B cell (primary cell): Measurements from ENCODE around the gene ATAD5. TPM values are rescaled to one million over a fixed set of nuclear protein-coding genes. Genes with fewer than 3 reads are reported as not detected.

Experiments
- ATAC-seq: fragments of 200-7000 bp; cut with Tn5 transposase; one replicate; pipeline ENCODE4 v1.10.0; 2021; ENCODE audit warnings: low read depth, mild to moderate bottlenecking, moderate number of reproducible peaks, moderate library complexity
- CTCF ChIA-PET: fragments of 350-600 bp; sonication (Branson Sonifier 250); formaldehyde crosslinking; loops from one replicate; lab custom pipeline; 2021; ENCODE audit warnings: antibody characterized with exemption, inconsistent platforms; lab: Charles Lee
- POLR2A ChIA-PET: fragments of 350-600 bp; sonication (Branson Sonifier 250); formaldehyde crosslinking; loops from one replicate; lab custom pipeline; 2021; ENCODE audit warnings: antibody characterized with exemption; lab: Charles Lee
- DNase-seq: peaks from one replicate; pipeline ENCODE4 v3.0.0; 2013
- H2AFZ ChIP-seq: 2 replicates; pipeline ENCODE4 v1.6.1; 2012; ENCODE audit warnings: mild to moderate bottlenecking, low read depth, low read length; ENCODE audit not compliant: insufficient read depth, poor library complexity, severe bottlenecking
- H3K27ac ChIP-seq, 2 donors: 1 replicate in 1 of 2; 2 replicates in 1 of 2; pipeline ENCODE4 v1.5.1; 2012 to 2013; ENCODE audit warnings: low read length in 2 of 2, mild to moderate bottlenecking in 2 of 2, moderate library complexity in 1 of 2
- H3K27me3 ChIP-seq, 4 experiments: fragments of 200-600 bp in 1 of 4; sonication (generic) in 1 of 4; replicated peaks in 1 of 4; 1 replicate in 2 of 4; 2 replicates in 2 of 4; pipeline versions ENCODE4 v1.6.1 to v1.7.0; 2013 to 2016; ENCODE audit warnings: low read length in 3 of 4, mild to moderate bottlenecking in 2 of 4, mixed read lengths in 1 of 4, moderate library complexity in 1 of 4; ENCODE audit not compliant: insufficient read depth in 4 of 4, control insufficient read depth in 3 of 4; ENCODE audit errors: control extremely low read depth in 1 of 4
- H3K36me3 ChIP-seq, 2 experiments: replicated peaks in 1 of 2; 1 replicate in 1 of 2; 2 replicates in 1 of 2; pipeline versions ENCODE4 v1.6.1 to v1.7.1; 2013; ENCODE audit warnings: low read length in 1 of 2; ENCODE audit not compliant: insufficient read depth in 2 of 2, control insufficient read depth in 1 of 2; ENCODE audit errors: control extremely low read depth in 1 of 2, extremely low read depth in 1 of 2
- H3K4me1 ChIP-seq, 2 donors: fragments of 200-600 bp in 1 of 2; sonication (generic) in 1 of 2; 1 replicate in 1 of 2; 2 replicates in 1 of 2; pipeline versions ENCODE4 v1.5.1 to v1.6.1; 2013 to 2017; ENCODE audit warnings: low read length in 2 of 2; ENCODE audit not compliant: control insufficient read depth in 2 of 2, insufficient read depth in 2 of 2
- H3K4me2 ChIP-seq: replicated peaks from 2 replicates; pipeline ENCODE3; 2012; ENCODE audit warnings: mild to moderate bottlenecking, low read depth, low read length; ENCODE audit not compliant: poor library complexity, severe bottlenecking
- H3K4me3 ChIP-seq, 5 experiments: fragments of 200-600 bp in 1 of 5; sonication (generic) in 1 of 5; 1 replicate in 3 of 5; 2 replicates in 2 of 5; pipeline versions ENCODE4 v1.5.1 to v1.7.0; 2011 to 2016; ENCODE audit warnings: low read length in 4 of 5, mild to moderate bottlenecking in 4 of 5, low read depth in 2 of 5, control low read depth in 1 of 5, moderate library complexity in 1 of 5; ENCODE audit not compliant: insufficient read depth in 1 of 5; ENCODE audit errors: control extremely low read depth in 1 of 5, extremely low read depth in 1 of 5
- H3K79me2 ChIP-seq: fragments of 200-600 bp; sonication (generic); one replicate; pipeline ENCODE4 v1.6.0; 2016; ENCODE audit warnings: low read length; ENCODE audit not compliant: control insufficient read depth, insufficient read depth
- H3K9ac ChIP-seq: fragments of 200-600 bp; sonication (generic); 2 replicates; pipeline ENCODE4 v1.6.1; 2017; ENCODE audit warnings: mild to moderate bottlenecking, low read length, moderate library complexity
- H3K9me3 ChIP-seq, 3 donors: one replicate each; pipeline versions ENCODE4 v1.6.1 to v1.7.1; 2013; ENCODE audit warnings: low read length in 2 of 3; ENCODE audit not compliant: control insufficient read depth in 2 of 3, insufficient read depth in 1 of 3; ENCODE audit errors: control extremely low read depth in 1 of 3
- H4K20me1 ChIP-seq: 2 replicates; pipeline ENCODE4 v1.6.0; 2012; ENCODE audit warnings: mild to moderate bottlenecking, low read length; ENCODE audit not compliant: insufficient read depth, control insufficient read depth, poor library complexity, severe bottlenecking
- H3K27ac Mint-ChIP-seq: one replicate; pipeline ENCODE4 v1.8.0; 2021; ENCODE audit warnings: mixed read lengths
- H3K27me3 Mint-ChIP-seq: one replicate; pipeline ENCODE4 v1.8.0; 2021; ENCODE audit warnings: mixed read lengths
- H3K4me1 Mint-ChIP-seq: one replicate; pipeline ENCODE4 v1.8.0; 2021; ENCODE audit warnings: mixed read lengths
- H3K4me3 Mint-ChIP-seq: one replicate; pipeline ENCODE4 v1.8.0; 2021; ENCODE audit warnings: mixed read lengths
- H3K9me3 Mint-ChIP-seq: one replicate; pipeline ENCODE4 v1.8.0; 2022; ENCODE audit warnings: mixed read lengths; ENCODE audit not compliant: insufficient read depth
- CTCF ChIP-seq: fragments of 200-600 bp; IDR thresholded peaks from one replicate; pipeline ENCODE4 v1.8.0; 2022; ENCODE audit warnings: antibody characterized with exemption, mild to moderate bottlenecking
- EZH2 ChIP-seq: IDR thresholded peaks from 2 replicates; pipeline ENCODE4 v1.6.1; 2012; ENCODE audit warnings: borderline replicate concordance, low read depth, mild to moderate bottlenecking, moderate library complexity, low read length; ENCODE audit not compliant: insufficient read depth, poor library complexity, severe bottlenecking
- WGBS: methylation state at CpG from one replicate; pipeline ENCODE4 v1.1.5; 2013; ENCODE audit warnings: missing lambda C conversion rate; ENCODE audit not compliant: insufficient coverage; 5-methylcytosine and 5-hydroxymethylcytosine counted together
- intact Hi-C: fragments of 100-400 bp; cut with micrococcal nuclease; formaldehyde crosslinking; loops from one replicate; pipeline ENCODE4 v1.10.0; 2022
- polyA plus RNA-seq: library from polyadenylated mRNA; depleted of rRNA; stranded (reverse); fragments of >200 nt; gene quantifications from 2 replicates; pipeline ENCODE4 v1.2.3, GENCODE V29; 2012
- total RNA-seq, 2 donors: library from RNA; stranded (reverse); fragments of 120-200 nt in 1 of 2; gene quantifications; 1 replicate in 1 of 2; 2 replicates in 1 of 2; pipeline versions ENCODE4 v1.2.3 to v1.2.4, GENCODE V29; 2013 to 2022

Gene ATAD5
- total and polyA plus RNA-seq, 2 donors (not counting 1 experiment from before 2014, with no cell fraction given): 1.2 to 7.3 TPM

DNA sequence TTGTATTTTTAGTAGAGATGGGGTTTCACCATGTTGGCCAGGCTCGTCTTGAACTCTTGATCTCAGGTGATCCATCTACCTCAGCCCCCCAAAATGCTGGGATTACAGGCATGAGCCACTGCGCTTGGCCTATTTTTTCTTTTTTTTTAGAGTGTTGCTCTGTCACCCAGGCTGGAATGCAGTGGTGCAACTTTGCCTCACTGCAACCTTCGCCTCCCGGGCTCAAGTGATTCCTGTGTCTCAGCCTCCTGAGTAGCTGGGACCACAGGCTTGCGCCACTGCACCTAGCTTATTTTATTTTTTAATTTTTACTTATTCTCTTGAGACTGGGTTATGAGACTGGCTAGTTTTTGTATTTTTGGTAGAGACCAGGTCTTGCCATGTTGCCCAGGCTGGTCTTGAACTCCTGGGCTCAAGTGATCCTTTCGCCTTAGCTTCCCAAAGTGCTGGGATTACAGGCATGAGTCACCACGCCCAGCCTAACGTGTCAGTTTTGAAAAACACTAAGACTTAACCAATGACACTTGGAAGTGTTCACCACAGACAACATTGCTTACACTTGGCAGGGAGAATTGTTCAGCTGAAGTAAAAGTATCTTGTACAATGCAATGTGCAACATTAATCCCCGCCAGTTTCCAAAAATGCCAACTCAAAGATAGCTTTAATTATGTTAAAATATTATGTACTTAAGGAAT is 26.9 kb downstream of the ATAD5 start:
- H3K79me2 ChIP-seq: no peaks in the 10 kb centered on the region
- POLR2A ChIA-PET: no interaction called here
- H3K4me3 Mint-ChIP-seq: no peak overlapping the region
- H3K36me3 ChIP-seq: peaks cover 0 to 7% of the 10 kb centered on the region in 2 experiments
- no peak for ATAC-seq
- no peaks in the 10 kb centered on the region for H3K9me3 ChIP-seq
- no peak overlapping the region for H3K4me2 ChIP-seq
- H3K9me3 Mint-ChIP-seq: no peaks in the 10 kb centered on the region
- H2AFZ ChIP-seq: no peak overlapping the region
- H3K27ac Mint-ChIP-seq: no peak overlapping the region
- no peaks in the 10 kb centered on the region for H3K27me3 Mint-ChIP-seq
- H3K4me1 ChIP-seq: no peaks in the 10 kb centered on the region
- H3K27ac ChIP-seq: no peak overlapping the region
- CTCF ChIA-PET: interaction anchor here (1.0 kb wide), 1 partner anchor 24 kb away, joined by 3 read pairs; no protein-coding TSS in a partner anchor
- no peak overlapping the region for H3K4me3 ChIP-seq
- no peaks in the 10 kb centered on the region for H4K20me1 ChIP-seq
- H3K27me3 ChIP-seq: no peaks in the 10 kb centered on the region
- H3K9ac ChIP-seq: no peak overlapping the region
- no peaks in the 10 kb centered on the region for H3K4me1 Mint-ChIP-seq
- WGBS: 100% methylated on average over 3 of the region's 9 CpGs
- no peak for TF ChIP-seq EZH2
- TF ChIP-seq CTCF: no peak
- intact Hi-C loops: no loop called here
- no peak for DNase-seq

GRCh38 chr17:30864636-30865035 is 32.9 kb downstream of the ATAD5 start:
- Histone ChIP-seq H4K20me1 (no peaks in the 10 kb centered on the region), H3K27ac (no peak overlapping the region), H3K4me2 (no peak overlapping the region), H3K36me3 (peaks cover 1 to 10% of the 10 kb centered on the region in 2 experiments), H3K9ac (no peak overlapping the region), H3K4me1 (no peaks in the 10 kb centered on the region), H2AFZ (no peak overlapping the region), H3K4me3 (no peak overlapping the region), H3K27me3 (no peaks in the 10 kb centered on the region), H3K9me3 (no peaks in the 10 kb centered on the region), H3K79me2 (no peaks in the 10 kb centered on the region)
- WGBS: no CpG with 5 or more reads among the region's 1 CpG
- POLR2A ChIA-PET: no interaction called here
- H3K27ac Mint-ChIP-seq: no peak overlapping the region
- intact Hi-C loops: no loop called here
- no peak for TF ChIP-seq EZH2
- TF ChIP-seq CTCF: no peak
- DNase-seq (no peak), ATAC-seq (no peak)
- no peaks in the 10 kb centered on the region for H3K27me3 Mint-ChIP-seq
- no peaks in the 10 kb centered on the region for H3K4me1 Mint-ChIP-seq
- H3K9me3 Mint-ChIP-seq: no peaks in the 10 kb centered on the region
- CTCF ChIA-PET: no interaction called here
- H3K4me3 Mint-ChIP-seq: no peak overlapping the region
